ENCODE measurements around the gene PDCD10. TPM values are rescaled to one million over a fixed set of nuclear protein-coding genes. Genes with fewer than 3 reads are reported as not detected.

PDCD10 gene
- 59.7 TPM for polyA plus RNA-seq (2012; ENCODE audit: low read depth, missing spikeins)

DNA sequence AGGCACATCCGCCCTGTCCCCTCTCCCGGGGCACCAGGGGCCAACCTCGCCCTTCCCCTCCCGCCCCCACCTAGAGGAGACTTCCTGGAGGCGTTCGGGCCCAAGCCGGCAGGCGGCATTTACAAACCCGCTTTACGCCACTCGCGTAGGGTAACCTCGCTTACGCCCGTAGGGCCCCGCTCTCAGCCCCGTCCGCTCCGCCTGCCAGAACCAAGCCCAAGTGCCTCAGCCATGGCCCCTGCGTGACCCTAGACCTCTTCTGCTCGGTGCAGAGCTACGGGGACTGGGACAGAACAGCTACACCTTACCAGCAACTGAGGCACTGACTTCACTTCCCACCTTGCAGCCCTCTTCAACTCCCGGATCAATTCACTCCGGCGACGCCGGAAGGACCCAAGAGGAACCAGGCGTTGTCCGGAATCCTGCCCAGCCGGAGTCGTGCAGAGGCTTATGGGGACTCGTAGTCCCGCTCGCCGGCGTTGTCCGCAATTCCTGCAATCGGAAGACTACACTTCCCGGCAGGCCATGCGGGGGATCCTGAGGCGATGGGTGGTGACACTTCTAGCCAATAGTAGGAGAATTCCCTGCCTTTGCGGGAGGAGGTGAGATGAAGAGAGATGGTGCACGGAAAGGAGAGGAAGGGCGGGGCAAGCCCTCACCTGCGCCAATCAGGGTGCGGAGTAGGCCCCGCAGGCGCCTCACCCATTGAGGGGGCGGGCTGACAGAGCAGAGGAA lies at the start of gene PDCD10:
Gene PDCD10, minus strand, starts transcription at position 395 of the 735 bp plus-strand sequence. CDS start 14,735 bp downstream, outside the sequence.
- TF ChIP-seq POLR2A (IDR thresholded peaks at IDR 0.05; ENCODE audit: low read depth, low read length), result peak; percentile 75
- peak; percentile 33; the same call in 1 of the 2 replicates for TF ChIP-seq SPI1 (IDR thresholded peaks at IDR 0.05; ENCODE audit: low read depth, low read length)
- peak; percentile 68; the same call in 1 of the 2 replicates for TF ChIP-seq POU2F2 (IDR thresholded peaks at IDR 0.05; ENCODE audit: low read depth, low read length)
- TF ChIP-seq POLR2AphosphoS5 (IDR thresholded peaks at IDR 0.05; ENCODE audit: low read depth, low read length), result peak; percentile 77
- 0 out of 2 replicates have a peak, but pooled peaks have one; percentile 48 for TF ChIP-seq TAF1 (IDR thresholded peaks at IDR 0.05; ENCODE audit: low read depth, low read length)
- no peak for TF ChIP-seq PAX5 (IDR thresholded peaks at IDR 0.05; ENCODE audit: insufficient read depth, low read length, severe bottlenecking)
- peak; percentile 66 for DNase-seq (ENCODE audit: insufficient read length, low spot score)

DNA sequence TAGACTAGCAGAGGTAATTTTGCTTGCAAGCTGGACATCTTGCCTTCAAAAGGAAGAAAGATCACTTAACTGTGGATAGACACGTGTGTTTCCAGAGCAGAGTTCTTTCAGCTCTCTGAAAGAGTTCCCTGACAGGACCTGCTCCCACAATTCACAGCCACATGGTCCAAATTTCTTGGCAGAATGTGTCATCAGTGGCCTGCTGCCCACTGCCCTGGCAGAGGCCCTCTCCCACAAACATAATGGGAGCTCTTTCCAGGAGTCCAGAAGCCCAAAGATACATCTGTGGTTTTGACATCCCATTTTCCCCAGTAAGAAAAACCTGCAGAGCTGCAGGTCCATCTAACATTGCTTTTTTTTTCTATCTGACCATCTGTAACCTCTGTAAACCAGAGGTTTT lies 49.1 kb upstream of the PDCD10 start:
- DNase-seq (ENCODE audit: insufficient read length, low spot score) (no peak), FAIRE-seq (no peak)
- TF ChIP-seq TAF1 (IDR thresholded peaks at IDR 0.05; ENCODE audit: low read depth, low read length) (no peak), POU2F2 (IDR thresholded peaks at IDR 0.05; ENCODE audit: low read depth, low read length) (no peak), POLR2A (IDR thresholded peaks at IDR 0.05; ENCODE audit: low read depth, low read length) (no peak)

More for the DNA sequence above, at the start of gene PDCD10:
- peak; percentile 98 for FAIRE-seq

DNA sequence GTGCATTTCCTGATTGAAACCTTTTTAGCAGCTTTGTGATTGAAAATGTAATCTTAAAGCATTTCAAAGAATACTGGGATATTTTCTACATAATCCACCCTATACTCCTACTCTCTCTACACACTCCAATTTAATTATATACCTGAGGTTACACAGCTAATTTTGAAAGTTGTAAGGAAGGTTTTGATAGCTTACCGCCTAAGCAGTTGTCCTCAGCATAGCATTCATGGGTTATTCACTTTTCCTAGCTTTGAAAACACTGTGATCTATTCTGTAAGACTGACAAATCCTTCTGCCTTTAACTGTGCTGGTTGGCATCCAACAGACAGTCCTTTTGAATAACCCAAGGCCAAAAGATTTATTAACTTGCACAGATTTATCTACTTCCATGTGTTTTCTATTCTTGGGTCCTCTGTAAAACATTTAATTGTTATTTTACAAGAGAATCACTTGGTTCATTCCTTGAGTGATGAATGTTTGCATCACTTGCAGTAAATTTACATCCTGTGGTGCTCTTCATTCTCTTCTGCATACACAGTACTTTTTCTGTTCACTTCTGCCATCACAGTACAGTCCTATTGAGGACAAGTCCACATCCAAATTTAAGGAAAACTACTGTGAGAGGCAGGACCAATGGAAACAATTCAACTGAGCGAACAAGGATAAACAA lies 45.7 kb upstream of the PDCD10 start:
- DNase-seq (ENCODE audit: insufficient read length, low spot score), result no peak
- FAIRE-seq, result no peak

DNA sequence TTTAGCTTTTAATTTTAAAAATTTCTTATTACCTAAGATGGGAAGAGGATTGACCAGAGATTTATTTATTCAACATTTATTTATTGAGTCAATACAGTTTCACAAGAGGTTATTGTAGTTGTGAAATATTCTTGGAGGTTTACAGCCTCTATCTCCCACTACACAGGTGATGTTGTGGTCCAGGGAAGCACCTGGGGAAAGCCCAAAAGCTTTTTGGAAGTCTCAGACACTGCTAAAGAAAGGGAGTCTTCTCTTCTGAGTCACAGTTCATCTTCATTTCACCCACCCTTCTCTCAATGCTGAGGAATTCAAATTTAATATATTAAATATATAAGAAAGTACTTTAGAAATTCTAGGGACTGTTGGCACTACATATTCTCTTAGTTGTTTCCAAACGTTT lies 42.7 kb upstream of the PDCD10 start:
- no peak for TF ChIP-seq PAX5 (IDR thresholded peaks at IDR 0.05; ENCODE audit: insufficient read depth, low read length, severe bottlenecking)
- TF ChIP-seq POU2F2 (IDR thresholded peaks at IDR 0.05; ENCODE audit: low read depth, low read length), result no peak
- TF ChIP-seq TAF1 (IDR thresholded peaks at IDR 0.05; ENCODE audit: low read depth, low read length), result no peak
- TF ChIP-seq SPI1 (IDR thresholded peaks at IDR 0.05; ENCODE audit: low read depth, low read length), result no peak
- no peak for TF ChIP-seq POLR2A (IDR thresholded peaks at IDR 0.05; ENCODE audit: low read depth, low read length)
- no peak for TF ChIP-seq POLR2AphosphoS5 (IDR thresholded peaks at IDR 0.05; ENCODE audit: low read depth, low read length)
- FAIRE-seq, result no peak

More for the DNA sequence above, 45.7 kb upstream of the PDCD10 start:
- TF ChIP-seq POU2F2 (IDR thresholded peaks at IDR 0.05; ENCODE audit: low read depth, low read length) (no peak), PAX5 (IDR thresholded peaks at IDR 0.05; ENCODE audit: insufficient read depth, low read length, severe bottlenecking) (no peak), POLR2A (IDR thresholded peaks at IDR 0.05; ENCODE audit: low read depth, low read length) (no peak), POLR2AphosphoS5 (IDR thresholded peaks at IDR 0.05; ENCODE audit: low read depth, low read length) (no peak), TAF1 (IDR thresholded peaks at IDR 0.05; ENCODE audit: low read depth, low read length) (no peak), SPI1 (IDR thresholded peaks at IDR 0.05; ENCODE audit: low read depth, low read length) (no peak)

DNA sequence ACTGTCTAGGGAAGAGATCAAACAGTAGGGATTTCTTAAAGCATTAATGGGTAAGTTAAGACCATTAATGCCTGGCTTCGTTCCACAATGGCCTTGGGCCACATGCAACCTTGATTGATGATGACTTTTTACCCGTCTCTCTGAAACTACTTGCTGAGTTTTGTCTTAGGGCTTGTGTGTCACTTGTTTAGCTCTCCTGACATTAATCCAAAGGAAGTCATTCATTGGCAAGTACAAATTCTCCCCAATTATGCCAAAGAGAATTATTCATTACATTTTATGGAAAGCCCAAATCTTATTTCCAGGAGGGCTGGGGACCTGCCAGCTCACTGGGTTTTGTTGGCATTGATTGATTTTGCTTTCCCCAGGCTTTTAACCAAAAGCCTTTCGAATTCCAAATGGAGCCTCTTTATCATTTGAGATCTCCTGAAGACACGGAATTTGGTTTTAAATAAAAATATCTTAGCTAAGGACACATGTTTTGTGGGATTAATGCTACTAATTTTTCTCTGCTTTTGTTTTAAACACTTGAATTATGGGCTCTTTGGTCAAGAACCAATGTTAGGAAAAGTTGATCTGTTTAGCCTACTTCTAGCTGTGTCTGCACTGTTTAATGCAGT lies 41.5 kb upstream of the PDCD10 start:
- no peak for DNase-seq (ENCODE audit: insufficient read length, low spot score)
- FAIRE-seq, result no peak
- TF ChIP-seq POLR2A (IDR thresholded peaks at IDR 0.05; ENCODE audit: low read depth, low read length) (no peak), SPI1 (IDR thresholded peaks at IDR 0.05; ENCODE audit: low read depth, low read length) (no peak), POLR2AphosphoS5 (IDR thresholded peaks at IDR 0.05; ENCODE audit: low read depth, low read length) (no peak), POU2F2 (IDR thresholded peaks at IDR 0.05; ENCODE audit: low read depth, low read length) (no peak), PAX5 (IDR thresholded peaks at IDR 0.05; ENCODE audit: insufficient read depth, low read length, severe bottlenecking) (no peak), TAF1 (IDR thresholded peaks at IDR 0.05; ENCODE audit: low read depth, low read length) (no peak)

More for the DNA sequence above, 42.7 kb upstream of the PDCD10 start:
- DNase-seq (ENCODE audit: insufficient read length, low spot score), result no peak

DNA sequence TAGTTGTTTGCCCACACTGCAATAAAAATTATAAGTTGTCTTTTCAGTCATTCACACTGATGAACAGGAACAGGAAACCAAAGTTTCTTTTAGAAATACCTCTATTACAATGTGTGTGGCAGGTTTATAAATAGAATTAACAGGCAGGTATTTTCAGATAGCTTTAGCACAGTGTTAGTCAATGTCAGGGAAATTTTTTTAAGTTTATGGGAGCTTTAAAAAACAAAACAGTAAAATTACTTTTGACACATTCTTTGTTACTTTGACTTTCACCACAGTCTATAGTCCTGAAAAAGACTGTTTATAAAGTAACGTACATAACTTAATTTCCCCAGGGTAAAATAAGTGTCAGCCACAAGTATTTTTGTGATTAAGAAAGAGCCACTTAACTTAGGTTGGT lies 38.9 kb upstream of the PDCD10 start:
- no peak for FAIRE-seq
- DNase-seq (ENCODE audit: insufficient read length, low spot score), result no peak
- TF ChIP-seq TAF1 (IDR thresholded peaks at IDR 0.05; ENCODE audit: low read depth, low read length), result no peak
- no peak for TF ChIP-seq SPI1 (IDR thresholded peaks at IDR 0.05; ENCODE audit: low read depth, low read length)
- TF ChIP-seq POLR2A (IDR thresholded peaks at IDR 0.05; ENCODE audit: low read depth, low read length), result no peak

DNA sequence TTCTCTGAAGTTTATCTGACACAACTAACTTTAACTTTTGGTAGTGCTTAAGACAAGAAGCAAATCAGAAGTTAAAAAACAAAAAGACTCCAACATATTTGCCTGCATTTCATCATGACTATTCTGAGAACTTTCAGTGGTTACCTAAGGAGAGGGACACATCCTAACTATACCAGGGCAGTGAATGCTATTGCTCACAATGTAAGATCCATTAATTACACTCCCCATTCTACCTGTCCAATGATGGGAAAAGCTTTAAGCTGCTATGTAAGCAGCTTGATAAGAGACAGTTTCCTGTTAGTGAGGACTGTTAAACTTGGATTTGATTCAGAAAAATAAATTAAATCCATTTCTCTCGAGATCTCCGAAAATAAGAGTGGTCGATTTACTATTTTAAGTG lies 38.3 kb upstream of the PDCD10 start:
- FAIRE-seq (peak; percentile 78), DNase-seq (ENCODE audit: insufficient read length, low spot score) (no peak)
- TF ChIP-seq POLR2A (IDR thresholded peaks at IDR 0.05; ENCODE audit: low read depth, low read length) (no peak), TAF1 (IDR thresholded peaks at IDR 0.05; ENCODE audit: low read depth, low read length) (no peak), SPI1 (IDR thresholded peaks at IDR 0.05; ENCODE audit: low read depth, low read length) (no peak), POLR2AphosphoS5 (IDR thresholded peaks at IDR 0.05; ENCODE audit: low read depth, low read length) (no peak), PAX5 (IDR thresholded peaks at IDR 0.05; ENCODE audit: insufficient read depth, low read length, severe bottlenecking) (no peak), POU2F2 (IDR thresholded peaks at IDR 0.05; ENCODE audit: low read depth, low read length) (no peak)

DNA sequence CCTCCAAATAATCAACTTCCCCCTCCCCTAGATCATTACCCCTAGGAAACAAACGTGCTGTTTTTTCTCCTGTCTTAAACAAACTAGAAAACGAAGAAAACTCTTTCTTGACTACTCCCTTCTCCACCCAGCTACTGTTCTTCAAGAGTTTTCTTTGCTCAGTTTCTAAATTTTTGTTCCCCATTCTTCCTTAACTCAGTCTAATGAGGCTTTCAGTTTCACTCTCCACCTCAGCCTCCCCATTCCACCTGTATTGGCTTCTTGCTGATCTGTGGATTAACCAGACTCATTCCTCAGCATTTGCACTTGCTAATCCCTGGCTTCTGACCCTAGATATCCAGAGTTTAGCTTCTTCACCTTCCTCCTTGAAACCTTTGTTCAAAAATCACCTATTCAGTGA lies 27.6 kb upstream of the PDCD10 start:
- DNase-seq (ENCODE audit: insufficient read length, low spot score), result no peak
- TF ChIP-seq SPI1 (IDR thresholded peaks at IDR 0.05; ENCODE audit: low read depth, low read length) (no peak), POLR2AphosphoS5 (IDR thresholded peaks at IDR 0.05; ENCODE audit: low read depth, low read length) (no peak), PAX5 (IDR thresholded peaks at IDR 0.05; ENCODE audit: insufficient read depth, low read length, severe bottlenecking) (no peak), TAF1 (IDR thresholded peaks at IDR 0.05; ENCODE audit: low read depth, low read length) (no peak), POU2F2 (IDR thresholded peaks at IDR 0.05; ENCODE audit: low read depth, low read length) (no peak), POLR2A (IDR thresholded peaks at IDR 0.05; ENCODE audit: low read depth, low read length) (no peak)
- no peak for FAIRE-seq

DNA sequence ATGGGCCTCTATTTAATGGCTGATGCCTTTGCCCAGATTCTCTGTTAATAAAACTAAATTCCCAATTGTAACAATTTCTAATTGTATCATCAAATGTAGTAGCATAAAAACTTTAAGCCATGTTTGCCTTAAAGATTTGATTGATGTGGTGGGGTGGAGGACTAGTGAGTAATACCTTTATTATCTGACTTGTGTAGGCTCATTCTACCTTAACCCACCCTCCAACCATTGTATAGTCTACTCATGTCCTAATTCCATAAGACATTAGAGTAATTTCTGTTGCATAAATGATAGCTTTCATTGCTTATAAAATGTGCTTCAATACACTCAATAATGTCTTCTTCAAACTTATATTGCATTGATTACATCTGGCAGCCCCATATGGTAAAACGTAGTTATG lies 26.6 kb upstream of the PDCD10 start:
- DNase-seq (ENCODE audit: insufficient read length, low spot score), result no peak
- TF ChIP-seq POLR2AphosphoS5 (IDR thresholded peaks at IDR 0.05; ENCODE audit: low read depth, low read length) (no peak), PAX5 (IDR thresholded peaks at IDR 0.05; ENCODE audit: insufficient read depth, low read length, severe bottlenecking) (no peak), TAF1 (IDR thresholded peaks at IDR 0.05; ENCODE audit: low read depth, low read length) (no peak), SPI1 (IDR thresholded peaks at IDR 0.05; ENCODE audit: low read depth, low read length) (no peak), POLR2A (IDR thresholded peaks at IDR 0.05; ENCODE audit: low read depth, low read length) (no peak), POU2F2 (IDR thresholded peaks at IDR 0.05; ENCODE audit: low read depth, low read length) (no peak)
- no peak for FAIRE-seq
